GM18526 (cell line): ENCODE results near the gene GOLGA8J.
"Not testable (repeated sequence)": the region's sequence is repeated elsewhere in the genome, so short reads cannot be mapped to it uniquely, and the experiment has no call there.

Experiments used
- POLR2A ChIP-seq: IDR thresholded peaks from 3 replicates; pipeline ENCODE4 v1.6.1; 2011; ENCODE audit not compliant: insufficient read length; ENCODE audit errors: extremely low read depth

The GOLGA8J gene

DNA sequence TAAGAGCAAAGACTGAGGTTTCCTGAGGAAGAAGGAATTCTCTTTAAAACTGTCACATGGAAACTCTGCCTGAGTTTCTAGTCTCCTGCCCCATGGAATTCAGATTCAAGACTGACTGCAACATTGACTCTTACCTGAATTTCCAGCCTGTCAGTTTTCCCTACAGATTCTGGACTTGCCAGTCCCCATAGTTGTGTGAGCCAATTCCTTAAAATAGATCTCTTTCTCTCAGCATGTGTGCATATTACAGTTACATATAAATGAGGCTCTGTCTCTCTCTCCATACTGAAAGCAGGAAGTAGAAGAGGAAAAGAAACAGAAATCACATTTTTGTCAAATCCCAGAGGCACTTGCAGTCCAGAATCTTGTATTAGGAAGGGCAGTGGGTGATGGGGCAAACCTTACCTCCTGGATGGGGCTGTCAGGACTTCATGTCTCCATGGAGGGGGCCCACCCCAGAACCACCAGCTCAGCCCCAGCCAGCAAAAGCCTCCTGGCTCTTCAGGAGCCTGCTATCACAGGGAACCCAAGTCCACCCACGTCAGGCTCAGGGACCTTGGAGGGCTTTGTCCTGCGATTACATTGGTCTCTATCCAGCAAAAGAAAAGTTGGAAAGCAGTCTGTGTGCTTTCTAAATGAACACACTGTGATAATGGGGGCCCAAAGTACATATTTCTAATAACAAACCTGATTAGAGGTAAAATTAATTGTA, 18.8 kb upstream of the GOLGA8J start:
- TF ChIP-seq POLR2A, result no peak

DNA sequence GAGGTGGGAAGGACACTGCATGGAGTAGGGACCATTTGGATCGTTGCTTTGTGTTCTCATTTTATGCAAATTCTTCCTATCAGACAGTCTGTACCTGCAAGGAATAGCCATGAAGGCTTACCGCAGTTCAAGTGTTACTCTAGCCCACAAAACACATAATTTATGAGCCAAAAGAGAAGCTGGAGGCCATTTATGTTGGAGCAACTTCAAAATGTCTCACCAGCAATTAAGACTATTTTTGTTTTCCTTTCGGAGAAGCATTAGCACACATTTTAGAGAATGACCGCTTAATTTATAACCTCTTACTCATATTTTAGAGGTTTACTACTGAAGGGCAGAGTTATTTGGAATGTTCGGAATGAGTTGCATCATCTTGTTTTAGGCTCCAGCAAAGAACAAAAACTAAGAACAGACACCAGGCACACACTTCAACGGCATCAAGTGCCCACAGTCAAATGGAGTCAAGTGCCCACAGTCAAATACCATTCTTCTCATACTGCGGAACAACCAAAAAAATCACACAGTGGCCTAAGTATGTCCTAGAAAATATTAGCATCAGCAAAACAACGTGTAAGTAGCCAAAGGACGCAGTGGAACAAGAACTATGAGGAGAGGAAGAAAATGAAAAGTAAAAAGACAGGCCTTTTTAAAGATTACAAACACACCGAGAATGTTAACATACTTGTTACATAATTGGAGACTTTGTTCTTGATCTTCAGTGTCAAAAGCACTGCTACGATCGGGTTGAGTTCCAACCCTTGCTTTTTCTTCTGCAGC, 17.5 kb upstream of the GOLGA8J start:
- no peak for TF ChIP-seq POLR2A

DNA sequence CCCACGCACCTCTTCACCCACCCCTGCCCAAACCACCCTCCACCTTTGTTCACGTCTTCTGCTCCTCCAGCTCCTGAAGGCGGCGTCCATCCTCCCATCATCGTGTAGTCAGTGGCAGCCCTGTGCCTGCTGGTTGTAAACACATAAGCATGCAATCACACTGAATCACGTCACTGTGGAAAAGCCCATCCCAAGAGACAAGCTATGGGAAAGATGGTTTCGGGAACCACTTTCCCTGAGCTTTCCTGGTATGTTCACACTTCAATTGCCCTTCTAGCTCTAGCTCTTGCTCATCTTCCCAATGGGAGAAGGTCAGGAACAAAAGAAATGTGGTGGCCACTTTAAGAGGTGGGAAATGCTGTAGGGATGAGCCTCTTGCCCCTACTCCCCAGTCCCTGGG, 14.4 kb upstream of the GOLGA8J start:
- TF ChIP-seq POLR2A, result no peak

DNA sequence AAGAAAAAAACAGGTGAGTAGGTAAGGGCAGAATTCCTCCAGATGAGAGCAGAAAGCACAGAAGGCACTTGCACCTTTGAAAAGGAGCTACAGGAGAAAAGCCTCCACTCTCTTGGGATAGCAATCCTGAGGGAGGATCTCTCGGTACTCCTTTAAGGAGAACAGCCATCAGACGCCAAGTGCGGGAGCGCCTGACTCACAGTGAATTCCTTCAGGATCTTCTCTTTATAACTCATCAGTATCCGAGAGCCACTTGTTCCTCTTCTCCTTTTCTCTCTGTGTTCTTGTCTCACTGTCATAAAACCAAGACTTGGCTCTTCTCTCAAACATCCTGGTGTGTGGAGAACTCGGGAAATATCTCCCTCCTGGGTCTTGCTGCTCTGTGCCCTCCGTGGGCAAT, 10.1 kb upstream of the GOLGA8J start:
- no peak for TF ChIP-seq POLR2A

DNA sequence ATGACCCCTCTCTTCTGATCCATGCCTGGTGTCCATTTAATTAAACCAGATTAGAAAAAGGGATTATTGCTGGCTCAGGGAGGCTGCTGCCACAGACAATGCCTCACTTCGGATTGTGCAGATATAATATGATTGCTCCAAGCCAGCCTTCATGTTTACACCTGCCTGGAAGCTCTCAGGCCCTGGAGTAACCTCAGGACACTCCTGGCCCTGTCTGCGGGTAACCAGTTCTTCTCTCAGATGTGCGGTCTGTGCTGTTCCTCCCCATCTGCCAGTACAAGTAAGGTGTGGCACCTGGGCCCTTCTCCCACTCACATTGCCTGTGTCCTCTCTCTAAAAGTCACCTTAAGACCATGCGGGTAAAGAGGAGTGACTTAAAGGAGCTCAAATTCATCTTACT, 8.8 kb upstream of the GOLGA8J start:
- no peak for TF ChIP-seq POLR2A

DNA sequence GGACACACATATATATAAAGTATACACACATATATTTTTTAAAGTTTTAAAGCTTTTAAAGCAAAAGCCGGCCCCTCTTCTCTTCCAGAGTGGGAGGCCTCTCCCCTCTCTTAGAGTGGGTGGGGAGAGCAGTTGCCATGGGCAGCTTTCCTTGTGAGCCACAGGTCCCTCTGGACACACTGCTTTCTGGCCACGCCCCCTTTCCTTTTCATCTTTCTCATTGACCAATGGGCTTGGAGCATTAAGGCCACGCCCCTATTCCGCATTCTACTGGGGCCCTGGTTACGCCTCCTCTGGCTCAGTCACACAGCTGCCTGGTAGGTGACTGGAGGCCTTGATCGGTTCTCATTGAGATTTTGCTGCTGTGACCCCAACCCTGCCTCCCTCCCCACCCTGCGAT, 52.0 kb downstream of the GOLGA8J start, which contains the start of gene GOLGA8T:
GOLGA8T (plus strand) TSS at position 301 of the 400 bp plus-strand sequence; CDS start at position 399, 98 bp downstream.
- not testable (repeated sequence) for TF ChIP-seq POLR2A
